Stimulated activated CD8-positive, alpha-beta memory T cell treated with anti-CD3 and anti-CD28 coated beads, Interleukin-4, amount 100 ng/mL, for 4 hours (primary cell): ENCODE data around the gene PCBP3.

ENCODE experiments used
- DNase-seq, 2 donors: peaks; one replicate each; pipeline ENCODE4 v3.0.0-alpha.2; 2020; ENCODE audit warnings: low read depth in 2 of 2, low spot score in 1 of 2

PCBP3 gene

DNA sequence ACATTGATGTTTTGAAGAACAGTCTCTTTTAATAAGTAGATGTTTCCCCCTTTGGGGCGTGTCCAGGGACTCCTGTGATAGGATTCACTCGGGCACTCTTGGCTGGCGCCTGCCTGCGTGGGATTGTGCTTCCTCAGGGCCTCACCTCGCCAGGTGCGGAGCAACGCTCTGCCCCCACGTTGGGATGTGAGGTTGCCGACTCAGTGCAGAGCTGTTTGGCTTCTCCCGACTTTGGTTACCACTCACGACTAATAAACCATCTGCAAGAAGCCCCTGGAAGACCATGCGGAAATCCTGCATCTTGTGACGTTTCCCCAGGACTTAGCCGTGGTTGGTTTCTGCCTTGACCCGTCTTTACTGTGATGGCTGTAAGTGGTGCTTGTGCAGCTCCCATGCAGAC lies 106.4 kb downstream of the PCBP3 start:
- DNase-seq, result no peak

DNA sequence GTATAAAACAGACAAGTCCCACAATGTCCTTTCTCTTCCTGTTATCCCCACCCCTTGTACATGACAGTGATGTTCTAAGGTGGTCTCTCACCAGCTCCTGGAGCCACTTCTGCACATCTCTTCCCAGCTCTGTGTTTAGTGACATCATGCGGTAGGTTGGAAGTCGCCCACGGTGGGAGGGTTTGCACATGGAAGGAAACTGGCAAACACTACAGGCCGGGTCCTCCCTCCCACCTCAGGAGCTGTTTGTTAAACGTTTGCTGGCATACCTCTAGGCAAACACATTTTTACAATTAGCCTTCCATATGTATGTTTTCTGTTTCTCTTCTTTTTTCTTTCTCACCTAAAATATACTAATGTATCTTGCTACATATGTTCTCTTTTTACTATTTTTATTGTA lies 107.4 kb downstream of the PCBP3 start:
- no peak for DNase-seq

- no peak for DNase-seq
Observed at GRCh38 chr21:45753445-45753844, 109.9 kb downstream of the PCBP3 start.

- DNase-seq, result no peak
Observed at GRCh38 chr21:45756029-45756428, 112.5 kb downstream of the PCBP3 start.

- DNase-seq, result no peak
Observed at GRCh38 chr21:45756669-45757068, 113.1 kb downstream of the PCBP3 start.

GRCh38 chr21:45761704-45762103 lies 118.2 kb downstream of the PCBP3 start:
- DNase-seq, result no peak

- no peak for DNase-seq
Observed at GRCh38 chr21:45763074-45763473, 119.5 kb downstream of the PCBP3 start.

GRCh38 chr21:45763506-45763905 lies 120.0 kb downstream of the PCBP3 start:
- no peak for DNase-seq

- no peak for DNase-seq
Observed at GRCh38 chr21:45764792-45765191, 121.3 kb downstream of the PCBP3 start.

GRCh38 chr21:45765375-45765774 lies 121.8 kb downstream of the PCBP3 start:
- DNase-seq, result no peak

DNA sequence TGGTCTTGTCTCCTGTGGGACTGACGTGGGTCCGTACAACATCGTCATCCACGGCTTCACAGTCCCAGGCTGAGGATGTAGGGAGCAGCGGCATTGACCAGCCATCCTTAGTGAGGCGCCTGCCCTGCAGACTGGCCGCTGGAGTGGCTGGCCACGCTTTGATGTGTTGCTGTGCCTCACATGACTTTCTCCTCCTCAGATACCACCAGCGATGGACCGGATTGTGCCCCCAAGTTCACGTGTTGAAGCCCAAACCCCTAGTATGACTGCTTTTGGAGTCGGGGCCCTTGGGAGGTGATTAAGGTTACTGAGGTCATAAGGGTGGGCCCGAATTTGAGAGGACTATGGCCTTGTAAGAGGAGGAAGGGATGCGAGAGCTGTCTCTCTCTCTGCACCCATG lies 122.5 kb downstream of the PCBP3 start:
- DNase-seq, result no peak

DNA sequence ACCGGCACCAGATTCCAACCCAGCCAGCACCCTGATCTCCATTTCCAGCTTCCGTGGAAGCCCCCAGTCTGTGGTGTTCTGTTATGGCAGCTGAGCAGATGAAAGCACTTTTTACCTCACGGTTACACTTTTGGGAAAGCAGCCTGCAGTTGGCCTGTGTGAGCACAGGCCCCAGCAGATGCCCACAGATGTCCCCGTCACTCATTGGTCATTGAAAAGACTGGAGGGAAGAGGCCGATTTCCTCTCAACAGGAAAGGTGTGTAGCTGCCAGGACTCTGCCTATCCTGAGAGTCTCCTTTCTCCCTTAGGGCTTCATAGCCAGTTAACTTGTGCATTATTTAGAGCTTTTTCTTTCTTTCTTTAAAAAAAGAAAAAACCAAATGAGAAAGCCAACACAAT lies 123.0 kb downstream of the PCBP3 start:
- DNase-seq, result no peak

DNA sequence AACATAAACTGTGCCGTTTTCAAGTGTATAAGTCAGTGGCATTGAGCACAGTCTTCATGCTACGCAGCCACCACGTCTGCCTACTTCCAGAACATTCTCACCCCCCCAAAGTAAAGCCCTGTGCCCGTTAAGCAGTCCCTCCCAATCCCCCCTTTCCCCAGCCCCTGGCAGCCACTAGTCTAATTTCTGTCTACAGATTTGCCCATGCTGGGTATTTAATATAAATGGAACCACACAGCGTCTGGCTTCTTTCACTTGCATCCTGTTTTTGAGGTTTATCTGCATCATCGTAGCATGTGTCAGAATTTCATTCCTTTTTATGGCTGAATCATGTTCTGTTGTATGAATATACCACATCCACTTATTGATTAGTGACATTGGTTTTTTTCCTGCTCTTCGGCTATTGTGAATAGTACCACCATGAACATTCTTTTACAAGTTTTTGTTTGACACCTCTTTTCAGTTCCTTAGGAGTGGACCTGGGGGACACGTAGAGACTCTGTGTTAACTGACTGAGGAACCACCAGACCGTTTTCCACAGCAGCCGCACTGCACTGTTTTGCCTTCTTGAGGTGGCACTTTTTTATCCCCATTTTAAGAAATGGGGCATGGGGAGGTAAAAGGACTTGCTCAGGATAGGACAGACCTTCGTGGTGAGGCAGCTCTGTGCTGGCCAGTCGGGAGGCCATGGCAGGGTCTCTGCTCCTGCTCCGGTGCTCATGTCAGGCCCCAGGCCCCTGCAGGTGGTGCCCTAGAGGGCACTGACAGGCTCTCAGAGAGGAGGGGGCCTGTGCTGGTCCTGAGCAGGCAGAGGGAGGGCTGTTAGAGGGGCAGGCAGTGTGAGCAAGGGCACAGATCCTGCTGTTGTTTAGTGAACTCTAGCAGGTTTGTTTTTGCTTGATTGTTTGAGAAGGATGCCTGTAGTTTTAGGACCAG lies 123.8 kb downstream of the PCBP3 start:
- DNase-seq, result no peak

DNA sequence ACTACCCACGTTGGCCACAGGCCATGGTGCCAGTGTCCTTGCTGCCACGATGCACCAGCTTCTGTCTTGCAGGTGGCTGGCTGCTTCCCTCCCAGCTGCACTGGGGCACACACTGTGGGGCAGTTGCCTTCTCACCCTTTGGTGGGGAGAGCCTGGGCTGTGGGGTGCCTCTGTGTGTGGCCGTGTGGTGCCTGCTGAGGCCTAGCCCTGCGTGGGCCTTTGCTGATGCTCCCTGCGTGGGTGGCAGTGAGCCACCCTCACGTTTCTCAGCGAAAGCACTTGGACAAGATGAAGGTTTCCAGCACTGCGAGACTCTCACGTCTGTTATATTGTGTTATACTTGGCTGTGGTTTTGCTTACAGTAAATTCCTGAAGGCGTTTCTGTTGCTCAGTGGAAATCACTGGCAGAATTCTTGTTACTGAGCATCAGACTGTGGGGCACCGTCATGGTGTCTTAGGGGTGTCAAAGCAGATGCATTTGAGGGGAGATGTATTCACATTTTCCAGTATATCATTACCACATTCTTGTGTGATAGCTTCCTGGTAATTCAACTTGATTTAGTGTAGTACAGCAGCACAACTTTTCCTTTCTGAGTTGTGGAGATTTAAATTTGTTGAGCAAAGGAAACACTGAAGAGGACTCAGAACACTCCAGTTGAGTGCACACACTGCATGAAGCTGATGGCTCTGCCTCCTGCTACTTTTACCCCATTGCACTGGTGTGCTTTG lies 124.7 kb downstream of the PCBP3 start:
- peak in 1 of 2 donors; percentile 12 for DNase-seq

GRCh38 chr21:45768740-45769048 lies 125.2 kb downstream of the PCBP3 start:
- no peak for DNase-seq

DNA sequence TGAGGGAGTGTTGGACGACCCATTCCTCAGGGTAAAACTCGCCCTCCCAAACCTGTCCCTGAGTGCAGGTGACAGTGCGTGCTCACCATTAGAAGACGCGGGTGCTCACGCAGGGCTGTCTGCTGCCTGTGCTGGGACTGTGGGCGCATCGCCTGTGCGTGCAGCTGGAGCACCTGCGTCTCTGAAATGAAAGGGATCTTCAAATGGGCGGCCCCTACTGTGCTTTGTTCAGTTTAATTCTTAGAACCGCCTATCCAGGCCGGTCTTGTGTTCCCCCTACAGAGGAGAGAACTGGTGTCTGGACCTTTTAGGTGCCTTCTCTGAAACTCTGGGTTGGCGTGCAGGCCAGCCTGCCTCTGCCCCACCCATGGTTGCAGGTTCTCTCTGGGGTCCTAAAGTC lies 125.8 kb downstream of the PCBP3 start:
- no peak for DNase-seq

- DNase-seq, result no peak
Observed at GRCh38 chr21:45769896-45770295, 126.4 kb downstream of the PCBP3 start.

DNA sequence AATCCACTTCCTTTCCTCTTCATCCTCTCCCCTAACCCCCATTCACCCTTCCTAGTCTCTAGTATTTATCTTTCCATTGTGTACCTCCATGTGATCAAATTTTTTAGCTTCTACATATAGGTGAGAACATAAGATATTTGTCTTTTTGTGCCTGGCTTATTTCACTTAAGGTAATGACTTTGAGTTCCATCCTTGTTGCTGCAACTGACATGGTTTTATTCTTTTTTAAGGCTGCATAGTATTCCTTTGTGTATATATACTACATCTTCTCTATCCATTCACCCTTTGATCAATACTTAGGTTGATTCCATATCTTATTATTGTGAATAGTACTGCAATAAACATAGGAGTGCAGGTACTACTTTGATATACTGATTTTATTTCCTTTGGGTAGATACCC lies 128.7 kb downstream of the PCBP3 start:
- no peak for DNase-seq

GRCh38 chr21:45774291-45774690 lies 130.8 kb downstream of the PCBP3 start:
- DNase-seq, result no peak

DNA sequence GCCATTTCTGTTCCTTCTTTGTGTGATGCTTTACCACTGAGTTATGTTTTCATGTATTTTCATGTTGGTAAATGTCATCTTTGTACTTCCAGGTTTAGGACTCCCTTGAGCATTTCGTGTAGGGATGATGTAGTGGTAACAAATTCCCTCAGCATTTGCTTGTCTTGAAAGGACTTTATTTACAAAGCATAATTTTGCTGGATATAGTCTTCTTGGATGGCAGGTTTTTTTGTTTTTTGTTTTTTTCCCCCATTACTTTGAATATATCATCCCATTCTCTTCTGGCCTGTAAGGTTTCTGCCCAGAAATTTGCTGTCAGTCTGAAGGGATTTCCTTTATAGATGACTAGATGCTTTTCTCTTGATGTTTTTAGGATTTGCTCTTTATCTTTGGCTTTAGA lies 133.4 kb downstream of the PCBP3 start:
- no peak for DNase-seq

GRCh38 chr21:45778686-45779085 lies 135.2 kb downstream of the PCBP3 start:
- no peak for DNase-seq

- DNase-seq, result no peak
Observed at GRCh38 chr21:45779226-45779625, 135.7 kb downstream of the PCBP3 start.

DNA sequence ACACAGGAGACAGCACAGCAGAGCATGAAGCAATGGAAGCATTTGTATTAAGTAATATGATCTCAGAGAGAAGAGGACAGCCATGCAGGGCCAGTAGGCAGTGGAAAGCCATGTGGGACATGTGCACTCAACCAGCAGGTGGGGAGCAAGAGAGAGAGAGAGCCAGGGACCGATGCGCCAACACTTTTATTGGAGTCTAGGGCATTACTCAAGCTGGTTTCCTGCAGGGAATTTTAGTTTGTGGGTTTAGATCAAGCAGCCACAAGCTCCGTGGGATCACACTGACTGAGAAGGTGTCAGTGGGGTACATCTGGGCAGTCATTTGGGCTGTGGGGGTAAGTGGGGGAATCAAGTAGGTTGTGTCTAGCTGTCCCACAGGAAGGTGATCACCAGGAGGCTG lies 137.1 kb downstream of the PCBP3 start:
- no peak for DNase-seq
